AML-193 (cell line): ENCODE results near the gene UNC13B.
"Not testable (repeated sequence)": the region's sequence is repeated elsewhere in the genome, so short reads cannot be mapped to it uniquely, and the experiment has no call there.

Experiments
- DNase-seq, 2 experiments: peaks; one replicate each; lab custom pipeline; 2025; lab: John Stamatoyannopoulos, UW

The UNC13B gene

GRCh38 chr9:35380039-35380438, 218.2 kb downstream of the UNC13B start:
- no peak for DNase-seq

GRCh38 chr9:35380619-35381018, 218.8 kb downstream of the UNC13B start:
- no peak for DNase-seq

- no peak for DNase-seq
Observed at GRCh38 chr9:35385042-35385441, 223.2 kb downstream of the UNC13B start.

GRCh38 chr9:35395076-35395705, 233.4 kb downstream of the UNC13B start:
- no peak for DNase-seq

GRCh38 chr9:35395706-35396101, 233.9 kb downstream of the UNC13B start:
- no peak for DNase-seq

GRCh38 chr9:35396560-35397215, 234.9 kb downstream of the UNC13B start:
- no peak for DNase-seq

DNA sequence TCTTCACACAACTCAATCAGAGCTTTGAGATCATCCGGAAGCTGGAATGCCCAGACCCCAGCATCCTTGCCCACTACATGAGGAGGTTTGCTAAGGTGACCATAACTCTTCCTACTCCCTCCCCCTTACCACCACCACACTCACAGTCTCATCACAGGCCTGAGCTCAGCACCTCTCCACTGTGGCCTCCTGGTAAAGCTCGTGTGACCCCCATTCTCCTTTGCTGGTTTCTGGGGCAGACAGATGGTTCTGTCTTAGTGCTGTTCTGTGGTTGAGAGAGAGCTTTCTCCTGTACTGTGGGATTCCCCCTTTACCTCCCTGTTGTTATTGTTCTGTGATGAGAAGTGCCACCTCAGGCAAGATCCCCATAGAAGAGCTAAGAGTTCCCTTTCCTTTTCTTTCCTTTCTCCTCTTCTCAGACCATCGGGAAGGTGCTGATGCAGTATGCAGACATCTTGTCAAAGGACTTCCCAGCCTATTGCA, 235.4 kb downstream of the UNC13B start:
- no peak for DNase-seq

DNA sequence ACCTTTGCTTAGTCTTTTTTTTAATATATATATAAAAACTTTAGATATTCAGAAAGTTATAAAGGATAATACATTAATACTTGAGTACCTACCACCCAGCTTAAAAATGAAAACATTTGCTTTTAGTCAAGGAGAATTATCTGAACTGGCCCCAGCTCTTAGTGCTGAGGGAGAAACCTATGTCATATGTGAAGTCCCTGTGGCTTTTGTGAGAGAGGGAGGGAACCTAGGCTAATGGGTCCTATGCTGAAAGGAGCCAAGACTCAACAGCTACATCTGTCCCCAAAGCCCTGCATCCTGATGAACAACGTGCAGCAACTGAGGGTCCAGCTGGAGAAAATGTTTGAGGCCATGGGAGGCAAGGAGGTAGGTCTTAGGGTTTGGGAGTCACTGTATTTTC, 236.1 kb downstream of the UNC13B start:
- no peak for DNase-seq

DNA sequence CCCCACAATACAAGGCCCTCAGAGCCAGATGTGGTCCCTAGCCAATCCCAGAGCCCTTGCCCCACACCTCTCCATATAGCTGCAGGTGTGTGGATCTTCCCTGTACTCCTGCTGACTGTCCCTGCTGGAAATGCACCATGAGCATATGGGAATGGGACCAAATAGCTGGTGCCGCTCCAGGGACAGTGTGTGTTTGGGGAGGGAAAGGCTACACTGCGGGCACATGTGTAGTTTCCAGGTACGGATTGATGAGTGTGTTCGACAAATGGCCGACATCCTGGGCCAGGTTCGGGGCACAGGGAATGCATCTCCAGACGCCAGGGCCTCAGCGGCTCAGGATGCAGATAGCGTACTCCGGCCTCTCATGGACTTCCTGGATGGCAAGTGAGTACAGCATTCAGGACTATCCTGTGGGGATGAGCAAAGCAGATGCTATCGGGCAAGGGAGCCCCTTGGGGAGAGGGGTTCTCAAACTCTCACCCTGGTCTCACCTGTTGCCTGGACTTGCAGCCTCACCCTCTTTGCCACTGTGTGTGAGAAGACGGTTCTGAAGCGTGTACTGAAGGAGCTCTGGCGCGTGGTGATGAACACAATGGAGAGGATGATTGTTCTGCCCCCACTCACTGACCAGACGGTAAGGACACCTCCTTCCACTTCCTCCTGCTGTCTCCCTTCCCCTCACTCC, 237.0 kb downstream of the UNC13B start:
- DNase-seq = no peak

- DNase-seq = no peak
Observed at GRCh38 chr9:35404865-35405264, 243.1 kb downstream of the UNC13B start.

DNA sequence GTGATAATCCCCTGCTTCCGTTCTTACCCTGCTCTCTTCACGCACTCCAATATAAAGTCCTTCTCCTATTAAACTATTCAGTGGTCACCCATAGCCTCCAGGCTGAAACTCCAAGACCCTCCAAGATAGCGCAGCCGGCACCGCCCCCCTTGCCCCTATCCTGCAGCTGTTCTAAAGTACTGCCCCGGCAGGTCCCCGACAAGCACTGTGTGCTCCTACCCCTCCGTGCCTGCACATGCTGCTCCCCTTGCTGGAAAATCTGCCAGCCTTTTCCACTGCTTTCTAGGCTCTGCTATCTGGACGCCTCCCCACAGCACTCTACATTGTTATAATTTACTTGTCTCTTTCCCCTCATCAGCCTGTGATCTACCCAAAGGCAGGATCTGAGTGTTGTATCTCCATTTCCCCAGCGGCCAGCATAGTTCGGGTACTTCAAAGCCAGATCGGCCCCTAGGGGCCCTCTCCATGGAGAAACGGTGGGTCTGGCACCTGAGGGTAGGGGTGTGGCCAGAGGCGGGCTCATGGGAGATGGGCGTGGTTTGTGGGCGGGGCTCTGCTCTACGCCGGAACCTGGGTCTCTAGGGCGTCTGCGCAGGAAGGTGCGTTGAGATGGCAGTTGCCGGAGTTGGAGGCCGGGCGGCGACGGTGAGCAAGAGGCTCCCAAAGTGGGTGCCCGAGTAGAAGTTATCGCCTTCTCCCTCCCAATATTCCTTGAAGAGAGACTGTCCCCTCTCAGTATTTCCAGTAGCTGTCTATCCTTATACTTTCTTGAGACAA, 244.6 kb downstream of the UNC13B start:
- DNase-seq = no peak

DNA sequence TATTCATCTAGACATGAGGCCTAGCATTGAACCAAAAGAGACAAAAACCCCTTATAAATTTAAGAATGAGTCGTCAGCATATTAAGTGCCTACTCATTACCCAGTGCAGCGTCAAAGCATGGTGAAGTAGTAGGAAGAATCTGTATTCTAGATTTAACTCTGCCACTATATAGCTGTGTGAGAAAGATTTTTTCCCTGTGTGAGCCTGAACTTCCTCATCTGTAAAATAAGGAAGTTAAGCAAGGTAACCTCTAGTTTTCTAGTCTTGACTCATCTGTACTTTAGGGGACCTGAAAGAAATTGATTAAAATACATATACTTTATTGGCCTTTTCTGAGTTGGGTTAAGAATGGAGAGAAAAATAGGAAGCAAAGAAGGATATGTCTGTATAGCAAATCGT, 246.0 kb downstream of the UNC13B start:
- DNase-seq = peak; percentile 52 to 74

GRCh38 chr9:35409434-35409833, 247.6 kb downstream of the UNC13B start:
- not testable (repeated sequence) for DNase-seq

GRCh38 chr9:35414889-35415288, 253.1 kb downstream of the UNC13B start:
- DNase-seq = no peak

- DNase-seq = no peak
Observed at GRCh38 chr9:35415402-35416097, 253.7 kb downstream of the UNC13B start.

DNA sequence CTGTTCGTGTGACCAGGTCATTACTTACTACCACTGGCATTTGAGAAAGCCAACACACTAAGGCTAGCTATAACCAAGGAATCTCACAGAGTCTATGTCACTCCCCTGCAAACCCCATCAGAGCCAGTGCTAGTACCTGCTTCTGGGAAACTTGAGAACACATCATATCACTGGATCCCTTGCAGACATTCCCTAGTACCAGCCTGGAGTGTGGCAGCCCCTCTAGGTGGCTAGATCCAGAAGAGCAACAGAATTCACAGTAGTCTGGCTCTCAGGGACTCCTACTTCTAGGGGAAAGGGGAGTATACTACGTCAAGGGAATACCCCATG, 254.3 kb downstream of the UNC13B start:
- DNase-seq = no peak

DNA sequence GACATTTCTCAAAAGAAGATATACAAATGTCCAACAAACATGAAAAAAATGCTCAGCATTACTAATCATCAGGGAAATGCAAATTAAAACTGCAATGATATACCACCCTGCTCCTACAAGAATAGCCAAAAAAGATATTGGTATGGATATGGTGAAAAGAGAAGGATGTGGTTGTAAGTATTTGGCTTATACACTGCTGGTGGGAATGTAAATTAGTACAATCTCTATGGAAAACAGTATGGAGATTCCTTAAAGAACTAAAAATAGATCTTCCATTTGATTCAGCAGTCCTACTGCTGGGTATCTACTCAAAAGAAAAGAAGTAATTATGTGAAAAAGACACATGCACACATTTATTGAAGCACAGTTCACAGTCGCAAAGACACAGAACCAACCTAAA, 260.5 kb downstream of the UNC13B start:
- no peak for DNase-seq

DNA sequence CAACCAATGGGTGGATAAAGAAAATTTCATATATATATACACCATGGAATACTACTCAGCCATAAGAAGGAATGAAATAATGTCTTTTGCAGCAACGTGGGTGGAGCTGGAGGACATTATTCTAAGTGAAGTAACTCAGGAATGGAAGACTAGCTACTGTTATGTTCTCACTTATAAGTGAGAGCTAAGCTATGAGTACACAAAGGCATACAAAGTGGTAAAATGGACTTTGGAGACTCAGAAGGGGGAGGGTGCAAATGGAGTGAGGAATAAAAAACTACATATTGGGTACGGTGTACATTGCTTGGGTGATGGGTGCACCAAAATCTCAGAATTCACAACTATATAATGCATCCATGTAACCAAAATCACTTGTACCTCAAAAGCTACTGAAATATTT, 260.9 kb downstream of the UNC13B start:
- DNase-seq = no peak

- no peak for DNase-seq
Observed at GRCh38 chr9:35423499-35423898, 261.7 kb downstream of the UNC13B start.

- no peak for DNase-seq
Observed at GRCh38 chr9:35424356-35425352, 262.8 kb downstream of the UNC13B start.

GRCh38 chr9:35426627-35427026, 264.8 kb downstream of the UNC13B start:
- DNase-seq = no peak
